Bronchial epithelial cell (primary cell): ENCODE results near the gene KIAA1671. TPM values are rescaled to one million over a fixed set of nuclear protein-coding genes. Genes with fewer than 3 reads are reported as not detected.

Experiments used
- DNase-seq: peaks from one replicate; pipeline ENCODE4 v3.0.0-alpha.2; 2010; ENCODE audit warnings: low read depth
- FAIRE-seq: peaks from 2 replicates; lab custom pipeline; 2011; peaks lifted over from hg19 to GRCh38; lab: Jason Lieb, UNC
- H3K27me3 ChIP-seq: 2 replicates; pipeline ENCODE4 v1.5.1; 2011; ENCODE audit warnings: low read length; ENCODE audit not compliant: control insufficient read depth, insufficient read depth
- H3K36me3 ChIP-seq: 2 replicates; pipeline ENCODE4 v1.5.1; 2011; ENCODE audit warnings: low read length; ENCODE audit not compliant: control insufficient read depth, insufficient read depth
- H3K4me3 ChIP-seq: 2 replicates; pipeline ENCODE4 v1.5.1; 2011; ENCODE audit warnings: mild to moderate bottlenecking, low read depth, low read length, control low read depth
- total RNA-seq: library from RNA; depleted of rRNA; stranded (reverse); fragments of >200 nt; gene quantifications from 2 replicates; pipeline ENCODE4 v1.2.1, GENCODE V29; 2014
- TF ChIP-seq, protein P1 (sequence below): IDR thresholded peaks from 2 replicates; pipeline ENCODE4 v1.5.1; 2011; ENCODE audit warnings: mild to moderate bottlenecking, moderate library complexity, low read length, control low read depth, inconsistent platforms; ENCODE audit not compliant: insufficient read depth, severe bottlenecking

KIAA1671 gene
- total RNA-seq, 1 donor from 2014 or later, result 14.7 TPM

DNA sequence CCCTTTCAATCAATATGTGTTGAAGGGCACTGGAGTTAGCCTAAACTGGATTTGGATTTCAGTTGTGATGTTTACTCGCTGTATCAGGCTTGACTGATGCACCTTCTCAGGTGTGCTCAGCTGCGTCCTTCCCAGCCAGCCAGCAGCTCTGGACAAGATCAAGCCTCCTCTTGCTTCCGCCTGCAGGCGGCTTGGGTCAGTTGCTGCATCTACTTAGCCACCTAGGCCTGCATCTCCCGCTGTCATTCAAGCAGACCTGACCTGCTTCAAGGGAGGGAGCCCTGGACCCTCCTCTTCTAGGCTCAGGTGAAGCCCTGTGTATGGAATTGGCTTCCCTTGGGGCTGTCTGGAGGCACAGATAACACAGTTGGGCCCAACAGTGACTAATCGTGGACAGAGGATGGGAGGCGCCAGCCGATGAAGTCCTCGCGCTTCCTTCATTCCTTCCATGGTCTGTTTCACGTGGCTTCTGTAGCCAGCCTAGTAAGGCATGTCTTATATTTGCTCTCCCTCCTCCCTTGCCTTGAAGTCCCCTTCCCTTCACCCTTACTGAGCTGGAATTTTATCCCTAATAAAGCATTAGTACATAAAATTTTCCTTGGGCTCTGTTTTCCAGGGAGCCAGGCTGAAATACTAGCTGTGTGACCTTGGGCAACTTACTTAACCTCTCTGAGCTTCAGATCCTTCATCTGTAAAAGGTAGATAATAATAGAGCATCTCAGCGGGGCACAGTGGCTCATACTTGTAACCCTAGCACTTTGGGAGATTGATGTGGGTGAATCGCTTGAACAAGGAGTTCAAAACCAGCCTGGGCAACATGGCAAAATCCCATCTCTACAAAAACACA is 3.9 kb upstream of the KIAA1671 start:
- Histone ChIP-seq H3K36me3 (no peaks in the 10 kb centered on the region), H3K27me3 (no peaks in the 10 kb centered on the region), H3K4me3 (no peak overlapping the region)
- TF ChIP-seq, protein P1, sequence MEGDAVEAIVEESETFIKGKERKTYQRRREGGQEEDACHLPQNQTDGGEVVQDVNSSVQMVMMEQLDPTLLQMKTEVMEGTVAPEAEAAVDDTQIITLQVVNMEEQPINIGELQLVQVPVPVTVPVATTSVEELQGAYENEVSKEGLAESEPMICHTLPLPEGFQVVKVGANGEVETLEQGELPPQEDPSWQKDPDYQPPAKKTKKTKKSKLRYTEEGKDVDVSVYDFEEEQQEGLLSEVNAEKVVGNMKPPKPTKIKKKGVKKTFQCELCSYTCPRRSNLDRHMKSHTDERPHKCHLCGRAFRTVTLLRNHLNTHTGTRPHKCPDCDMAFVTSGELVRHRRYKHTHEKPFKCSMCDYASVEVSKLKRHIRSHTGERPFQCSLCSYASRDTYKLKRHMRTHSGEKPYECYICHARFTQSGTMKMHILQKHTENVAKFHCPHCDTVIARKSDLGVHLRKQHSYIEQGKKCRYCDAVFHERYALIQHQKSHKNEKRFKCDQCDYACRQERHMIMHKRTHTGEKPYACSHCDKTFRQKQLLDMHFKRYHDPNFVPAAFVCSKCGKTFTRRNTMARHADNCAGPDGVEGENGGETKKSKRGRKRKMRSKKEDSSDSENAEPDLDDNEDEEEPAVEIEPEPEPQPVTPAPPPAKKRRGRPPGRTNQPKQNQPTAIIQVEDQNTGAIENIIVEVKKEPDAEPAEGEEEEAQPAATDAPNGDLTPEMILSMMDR, result no peak
- FAIRE-seq (no peak), DNase-seq (no peak)

DNA sequence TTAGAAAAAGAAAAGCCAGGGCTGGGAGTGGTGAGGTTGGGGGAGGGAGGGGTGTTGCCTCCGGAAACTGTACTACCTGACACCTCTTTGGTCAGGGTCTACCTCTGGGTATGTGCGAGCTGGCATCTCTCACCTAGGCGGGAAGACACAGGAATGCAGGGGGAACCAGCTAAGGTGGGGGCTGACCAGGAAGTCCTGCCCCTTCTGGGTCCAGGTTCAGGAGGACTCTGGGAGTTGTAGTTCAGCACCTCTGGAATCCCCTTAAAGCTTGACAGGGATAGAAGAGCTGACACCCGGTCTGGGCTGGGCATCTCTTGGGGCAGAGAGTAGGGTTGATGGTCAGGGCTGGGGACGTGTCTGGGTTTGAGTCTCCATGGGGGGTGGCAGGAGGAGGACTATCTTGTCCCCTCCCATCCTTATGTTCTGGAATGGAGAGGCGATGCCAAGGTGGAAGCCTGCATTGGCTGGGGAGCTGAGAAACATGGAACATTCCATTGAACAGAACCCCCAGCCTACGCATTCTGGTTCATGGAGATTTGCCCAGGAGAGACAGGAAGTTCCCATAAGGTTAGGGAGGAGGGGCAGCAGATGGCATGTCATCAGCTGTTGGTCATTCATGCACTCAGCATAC is 2.1 kb upstream of the KIAA1671 start:
- Histone ChIP-seq H3K4me3 (no peak overlapping the region), H3K27me3 (no peaks in the 10 kb centered on the region), H3K36me3 (no peaks in the 10 kb centered on the region)
- DNase-seq, result peak; percentile 70
- TF ChIP-seq, protein P1, result no peak
- FAIRE-seq, result peak; percentile 60

DNA sequence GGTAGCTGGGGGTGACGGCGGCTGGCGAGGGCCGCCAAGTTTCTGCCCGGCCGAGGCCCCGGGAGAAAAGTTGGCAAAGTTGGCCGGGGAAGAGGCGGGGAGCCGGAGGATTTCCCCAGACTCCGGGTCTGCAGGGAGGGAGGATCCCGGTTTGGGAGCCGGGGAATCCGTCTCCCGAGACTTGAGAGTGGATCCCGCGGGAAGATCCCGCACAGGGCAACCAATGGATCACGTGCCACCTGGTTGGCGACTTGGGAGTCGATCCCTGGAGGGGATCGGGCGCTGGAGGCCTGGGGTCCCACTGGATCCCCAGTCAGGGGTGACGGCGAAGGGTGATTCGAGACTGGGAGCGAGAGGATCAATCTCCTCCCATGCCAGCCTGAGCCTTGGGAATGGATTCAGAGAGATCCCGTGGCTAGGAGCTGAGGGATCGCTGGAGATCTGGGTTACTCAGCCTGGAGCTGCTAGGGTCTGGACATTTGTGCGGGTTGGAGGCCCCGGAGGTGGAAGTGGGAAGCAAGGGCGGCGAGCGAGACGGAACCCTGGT is 394 bp downstream of the KIAA1671 start:
- peaks cover under 1% of the 10 kb centered on the region for H3K36me3 ChIP-seq
- TF ChIP-seq, protein P1, result no peak
- DNase-seq (peak; percentile 54), FAIRE-seq (no peak)
- H3K27me3 ChIP-seq, result no peaks in the 10 kb centered on the region
- H3K4me3 ChIP-seq, result peak overlapping the region; percentile 71

- peak overlapping the region; percentile 71 for H3K4me3 ChIP-seq
- no peak for DNase-seq
- TF ChIP-seq, protein P1, result no peak
- no peaks in the 10 kb centered on the region for H3K27me3 ChIP-seq
- FAIRE-seq, result no peak
- H3K36me3 ChIP-seq, result peaks cover 1% of the 10 kb centered on the region
Observed at GRCh38 chr22:24953384-24954113, 1.0 kb downstream of the KIAA1671 start.

- TF ChIP-seq, protein P1, result peak; percentile 8
- no peaks in the 10 kb centered on the region for H3K27me3 ChIP-seq
- H3K4me3 ChIP-seq, result peak overlapping the region; percentile 71
- FAIRE-seq, result no peak
- no peak for DNase-seq
- peaks cover 1% of the 10 kb centered on the region for H3K36me3 ChIP-seq
Observed at GRCh38 chr22:24954114-24954463, 1.6 kb downstream of the KIAA1671 start.
